Erythroblast (primary cell): ENCODE data around the gene SCAMP4.

ENCODE experiments used
- GATA1 ChIP-seq: IDR thresholded peaks from 2 replicates; pipeline ENCODE4 v1.6.1; 2011; ENCODE audit warnings: low read depth, mild to moderate bottlenecking, control low read depth, low read length, moderate library complexity
- POLR2A ChIP-seq: IDR thresholded peaks from 2 replicates; pipeline ENCODE4 v1.6.1; 2011; ENCODE audit warnings: mild to moderate bottlenecking, low read length

- TF ChIP-seq GATA1 (no peak), POLR2A (no peak)
Measured at GRCh38 chr19:1956122-1956494, 50.9 kb downstream of the SCAMP4 start.
